Measurements from ENCODE around the gene MPP3.
"Not testable (repeated sequence)": the region's sequence is repeated elsewhere in the genome, so short reads cannot be mapped to it uniquely, and the experiment has no call there.

Gene MPP3, protein sequence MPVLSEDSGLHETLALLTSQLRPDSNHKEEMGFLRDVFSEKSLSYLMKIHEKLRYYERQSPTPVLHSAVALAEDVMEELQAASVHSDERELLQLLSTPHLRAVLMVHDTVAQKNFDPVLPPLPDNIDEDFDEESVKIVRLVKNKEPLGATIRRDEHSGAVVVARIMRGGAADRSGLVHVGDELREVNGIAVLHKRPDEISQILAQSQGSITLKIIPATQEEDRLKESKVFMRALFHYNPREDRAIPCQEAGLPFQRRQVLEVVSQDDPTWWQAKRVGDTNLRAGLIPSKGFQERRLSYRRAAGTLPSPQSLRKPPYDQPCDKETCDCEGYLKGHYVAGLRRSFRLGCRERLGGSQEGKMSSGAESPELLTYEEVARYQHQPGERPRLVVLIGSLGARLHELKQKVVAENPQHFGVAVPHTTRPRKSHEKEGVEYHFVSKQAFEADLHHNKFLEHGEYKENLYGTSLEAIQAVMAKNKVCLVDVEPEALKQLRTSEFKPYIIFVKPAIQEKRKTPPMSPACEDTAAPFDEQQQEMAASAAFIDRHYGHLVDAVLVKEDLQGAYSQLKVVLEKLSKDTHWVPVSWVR

DNA sequence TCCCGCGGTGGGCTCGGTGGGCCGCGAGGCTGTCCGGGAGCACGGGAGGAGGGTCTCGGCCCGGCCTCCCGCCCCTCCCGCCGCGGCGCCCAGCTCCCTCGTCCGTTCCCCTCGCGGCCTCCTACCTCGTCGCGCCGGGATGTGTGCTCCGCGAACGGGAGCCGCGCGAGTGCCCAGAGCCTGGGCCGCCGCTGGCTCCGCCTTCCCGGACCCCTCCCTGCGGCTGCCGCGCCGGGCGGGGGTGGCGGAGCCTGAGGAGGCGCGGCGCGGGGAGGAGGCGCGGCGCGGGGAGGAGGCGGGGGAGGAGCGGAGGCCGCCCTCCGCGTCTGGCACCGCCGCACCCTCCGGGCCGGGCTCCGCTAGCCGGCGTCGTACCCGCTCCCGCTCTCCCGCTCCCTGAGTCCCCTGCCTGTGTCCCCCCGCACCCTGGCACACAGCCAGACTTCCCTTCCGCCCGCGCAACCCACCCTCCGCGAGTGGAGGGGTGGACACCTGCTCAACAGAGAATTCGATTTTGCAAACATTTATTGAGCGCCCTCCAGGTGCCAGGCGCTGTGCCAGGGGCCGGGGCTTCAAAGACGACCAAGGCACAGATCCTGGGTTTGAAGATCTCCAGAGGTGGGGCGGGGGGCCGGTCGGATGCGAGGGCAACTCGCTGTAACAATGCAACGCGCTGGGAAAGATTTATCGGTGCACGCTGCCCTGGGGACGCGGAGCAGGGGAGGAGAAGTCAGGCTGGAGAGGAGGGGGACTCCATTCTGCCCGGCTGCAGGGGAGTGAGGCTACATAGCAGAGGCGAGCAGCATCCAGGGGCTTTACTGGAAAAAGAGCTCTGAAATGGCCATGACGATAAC, at the start of gene MPP3:
Gene MPP3 (minus strand): TSS at position 171 of the 854 bp plus-strand sequence. CDS start 1,240 bp downstream, outside the sequence.
- DNase-seq (ENCODE audit: low read depth), result peak; percentile 29

DNA sequence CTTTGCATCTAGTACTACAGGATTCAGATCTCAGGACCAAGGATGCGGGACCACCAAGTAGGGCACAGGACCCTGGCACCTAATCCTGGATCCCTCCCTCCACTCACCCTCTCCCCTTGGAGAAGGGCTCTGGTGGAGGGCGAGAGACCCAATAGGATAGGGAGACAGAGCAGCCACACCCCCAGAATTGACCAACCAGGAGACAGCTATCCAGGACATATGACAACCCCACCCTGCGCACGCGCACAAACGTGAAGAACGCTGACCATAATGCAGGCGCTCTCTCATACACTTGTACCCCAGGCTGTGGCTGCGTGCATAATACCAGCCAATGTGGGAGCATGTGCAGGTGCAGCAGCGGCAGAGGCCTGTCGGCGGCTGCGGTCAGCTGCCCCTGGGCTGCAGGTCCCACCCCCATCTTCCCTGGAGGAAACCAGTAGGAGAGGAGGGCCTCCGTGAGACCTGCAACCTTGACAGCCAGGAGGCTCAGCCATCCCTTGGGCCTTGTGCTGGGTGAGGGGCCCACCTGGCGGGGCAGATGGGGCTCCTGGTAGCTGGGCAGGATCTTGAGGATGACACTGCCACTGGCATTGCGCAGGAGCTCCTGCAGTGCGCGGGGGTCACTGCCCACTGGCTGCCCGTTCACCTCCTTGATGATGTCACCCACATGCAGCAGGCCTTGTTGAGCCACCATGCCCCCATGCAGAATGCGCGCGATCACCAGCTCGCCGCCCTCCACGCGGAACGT, 49.0 kb upstream of the MPP3 start:
- no peak for DNase-seq (ENCODE audit: low read depth)

DNA sequence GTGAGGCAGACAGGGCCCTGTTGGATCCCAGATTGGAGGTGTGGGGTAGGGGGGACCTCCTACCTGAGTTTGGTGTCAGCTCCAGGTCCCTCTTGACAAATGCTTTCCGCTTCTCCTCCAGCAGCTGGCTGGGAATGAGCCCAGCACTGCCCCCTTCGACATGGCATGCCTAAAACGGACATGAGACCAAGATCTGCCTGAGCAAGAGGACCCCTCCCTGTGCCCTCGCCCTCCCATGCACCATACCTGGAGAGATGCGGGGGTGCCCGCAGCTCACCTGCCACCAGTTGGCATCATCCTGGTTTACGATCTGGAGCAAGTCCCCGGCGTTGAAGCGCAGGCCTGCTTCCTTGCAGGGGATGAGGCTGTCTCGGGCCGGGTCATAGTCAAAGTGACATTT, 48.2 kb upstream of the MPP3 start:
- no peak for DNase-seq (ENCODE audit: low read depth)

DNA sequence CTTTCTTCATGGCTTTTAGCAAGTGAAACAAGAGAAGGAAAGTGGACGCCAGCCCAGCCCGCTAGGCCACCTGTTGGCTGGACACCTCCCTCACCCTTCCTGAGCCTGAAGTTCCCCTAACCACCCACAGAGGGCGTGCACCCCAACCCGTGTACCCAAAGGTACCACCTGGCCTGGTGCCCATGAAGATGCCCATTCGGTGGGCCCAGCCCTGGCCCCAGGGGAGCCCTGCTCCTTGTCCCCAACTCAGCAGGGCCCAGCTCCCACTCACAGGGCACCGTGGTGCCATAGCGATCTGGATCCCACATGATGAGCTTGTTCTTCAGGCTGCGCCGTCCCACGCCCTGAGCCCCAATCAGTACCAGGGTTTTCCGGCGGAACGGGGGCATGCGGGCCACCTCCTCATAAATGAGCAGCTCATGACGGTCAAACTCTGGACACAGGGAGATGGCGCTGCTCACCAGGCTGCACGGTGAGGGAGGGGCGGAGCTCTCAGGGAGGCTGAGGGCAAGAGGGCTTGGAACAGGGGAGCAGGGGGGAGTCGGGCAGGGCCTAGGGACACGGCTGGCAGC, 47.6 kb upstream of the MPP3 start:
- DNase-seq (ENCODE audit: low read depth), result peak; percentile 40

DNA sequence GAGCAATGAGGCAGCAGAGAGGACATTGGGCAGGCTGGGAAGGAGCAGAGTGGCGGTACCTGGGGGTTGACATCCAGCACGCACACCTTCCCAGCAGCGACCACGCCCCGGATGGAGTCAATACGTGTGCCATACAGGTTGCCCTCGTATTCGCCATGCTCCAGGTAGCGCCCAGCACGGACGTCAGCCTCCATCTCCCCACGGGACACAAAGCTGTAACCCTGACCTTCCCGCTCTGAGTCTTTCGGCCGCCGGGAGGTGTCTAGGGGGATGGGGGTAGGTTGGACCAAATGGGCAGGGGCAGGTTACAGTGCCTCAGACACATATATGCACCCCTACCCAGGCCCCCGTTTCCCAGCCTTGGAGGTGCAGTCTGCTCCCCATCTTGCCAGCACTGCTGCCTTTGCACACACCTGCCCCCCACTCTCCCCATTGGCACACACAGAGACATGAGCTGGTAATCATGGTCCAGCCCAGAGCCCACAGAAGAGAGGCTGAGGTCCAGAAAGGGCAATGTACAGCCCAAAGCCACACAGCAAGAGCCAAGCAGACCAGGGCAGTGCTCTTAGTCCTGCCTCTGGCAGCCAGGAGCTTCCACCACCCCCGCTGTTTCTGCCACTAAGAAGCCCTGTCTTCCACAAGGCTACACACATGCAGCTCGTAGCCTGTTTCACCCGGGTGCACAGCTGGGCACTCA, 46.9 kb upstream of the MPP3 start:
- no peak for DNase-seq (ENCODE audit: low read depth)

DNA sequence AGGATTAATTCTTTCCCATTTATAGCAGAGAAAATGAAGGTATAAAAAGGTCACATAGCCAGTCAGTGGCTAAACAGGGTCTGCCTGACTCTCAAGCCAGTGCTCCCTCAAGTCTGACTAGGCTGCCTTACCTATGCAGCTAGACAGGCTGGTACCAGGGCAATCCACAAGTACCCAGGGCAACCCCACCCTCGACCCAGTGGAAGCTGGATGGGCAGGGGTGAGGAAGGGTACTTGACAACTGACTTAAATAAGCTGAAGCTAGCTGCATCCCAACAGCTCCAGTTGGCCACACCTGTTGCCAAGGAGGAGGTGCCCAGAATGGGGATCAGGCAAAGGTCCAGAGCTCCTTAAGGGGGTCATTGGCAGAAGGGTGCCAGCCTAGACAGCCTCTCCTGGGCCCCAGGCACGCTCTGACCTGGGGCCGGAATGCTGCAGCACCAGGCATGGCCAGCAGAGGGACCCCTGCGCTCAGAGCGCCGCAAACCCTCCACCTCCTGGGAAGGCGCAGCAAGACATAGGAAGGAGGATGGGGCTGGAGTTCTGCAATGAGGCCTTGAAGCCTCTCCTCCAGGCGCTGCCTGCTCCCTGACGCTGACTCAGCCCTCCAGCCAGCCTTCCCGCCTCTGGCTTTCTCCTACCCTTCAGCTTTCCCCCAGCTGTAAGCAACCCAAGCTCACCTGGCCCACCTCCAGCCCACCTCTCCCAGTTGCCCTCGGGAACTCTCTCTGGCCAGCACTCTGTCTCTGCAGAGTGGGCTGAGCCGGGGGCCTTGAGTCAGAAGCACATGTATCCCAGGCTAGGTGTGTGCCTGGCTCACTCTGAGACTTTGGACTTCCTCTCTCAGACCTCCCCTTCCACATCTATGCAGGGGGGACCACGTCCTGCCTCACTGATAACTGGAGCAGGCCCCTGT, 45.6 kb upstream of the MPP3 start:
- peak; percentile 61 for DNase-seq (ENCODE audit: low read depth)

DNA sequence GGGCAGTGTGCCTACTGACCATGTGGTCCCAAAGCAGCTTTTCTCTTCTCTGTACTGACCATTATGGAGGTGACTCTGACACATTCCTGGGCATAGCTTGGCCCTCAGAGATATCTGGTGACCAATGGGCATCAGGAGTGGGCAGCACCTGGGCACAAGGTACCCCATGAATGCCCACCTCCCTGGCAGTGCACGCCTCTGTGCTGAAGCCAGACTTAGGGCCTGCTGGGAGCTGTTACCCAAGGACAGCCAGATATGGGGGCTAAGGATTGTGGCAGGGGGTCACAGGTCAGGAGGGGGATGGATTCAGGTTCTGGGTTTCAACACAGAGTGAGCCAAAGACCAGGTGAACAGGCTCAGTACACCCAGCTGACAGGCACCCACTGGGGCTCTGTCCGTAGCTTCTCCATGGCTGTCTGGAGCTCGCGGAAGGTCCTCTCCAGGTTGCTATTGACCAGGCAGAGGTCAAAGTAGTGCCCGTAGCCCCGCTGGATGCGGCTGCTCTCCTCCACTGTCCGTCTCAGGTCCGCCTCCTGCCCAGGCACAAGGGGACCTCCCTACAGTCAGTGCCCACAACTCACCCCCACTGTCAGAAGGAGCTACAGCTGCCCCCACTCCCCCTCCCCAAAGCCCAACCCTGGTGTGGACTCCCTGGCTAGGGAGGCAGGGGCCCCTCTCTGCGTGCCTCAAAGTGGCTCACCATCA, 44.7 kb upstream of the MPP3 start:
- DNase-seq (ENCODE audit: low read depth), result no peak

DNA sequence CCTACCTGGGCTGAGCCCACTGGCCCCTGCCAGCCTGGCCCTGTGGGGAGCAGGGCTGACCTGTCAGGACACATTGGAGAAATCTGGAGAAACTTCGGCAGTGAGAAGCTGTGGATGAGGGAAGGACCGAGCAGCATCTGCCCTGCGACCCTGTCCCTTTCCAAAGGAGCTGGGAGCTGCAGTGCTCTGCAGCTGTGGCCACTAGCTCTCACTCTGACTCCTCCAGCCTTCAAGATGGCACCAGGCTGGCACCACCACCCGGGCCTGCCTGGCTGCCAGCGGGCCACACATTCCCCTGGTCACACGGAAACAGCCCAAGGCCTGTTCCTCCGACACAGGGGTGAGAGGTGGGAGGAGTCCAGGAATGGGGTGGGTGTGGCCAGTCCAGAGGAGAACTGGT, 44.1 kb upstream of the MPP3 start:
- no peak for DNase-seq (ENCODE audit: low read depth)

DNA sequence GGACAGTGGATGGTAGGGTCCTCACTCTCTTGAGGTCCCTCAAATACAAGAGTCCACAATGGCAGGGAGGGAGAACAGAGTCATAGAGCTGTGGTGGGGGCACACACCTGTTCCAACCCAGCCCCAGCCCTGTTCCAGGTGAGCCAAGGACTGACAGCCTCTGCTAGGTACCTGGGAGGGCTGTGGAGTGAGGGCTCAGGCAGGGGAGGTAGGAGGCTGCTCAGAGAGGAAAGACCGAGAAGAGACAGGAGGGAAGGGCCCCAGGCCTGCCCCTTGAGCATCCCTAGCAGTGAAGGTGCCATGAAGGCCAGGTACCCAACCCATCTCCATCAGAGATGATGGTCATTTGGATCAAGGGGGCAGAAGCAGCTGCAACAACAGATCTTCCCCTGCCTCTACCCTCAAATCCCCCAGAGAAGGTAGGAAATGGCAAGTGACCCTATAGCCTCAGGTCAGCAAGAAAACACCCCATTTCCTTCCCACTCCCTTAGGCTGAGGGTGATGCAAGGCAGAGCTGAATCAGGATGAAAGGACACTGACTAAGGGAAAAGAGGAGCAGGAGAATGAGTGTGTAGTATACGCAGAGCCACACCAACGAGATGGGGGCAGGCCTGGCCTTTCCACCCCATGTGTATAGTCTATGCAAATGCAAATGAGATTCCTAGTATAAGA, 42.7 kb upstream of the MPP3 start:
- no peak for DNase-seq (ENCODE audit: low read depth)

DNA sequence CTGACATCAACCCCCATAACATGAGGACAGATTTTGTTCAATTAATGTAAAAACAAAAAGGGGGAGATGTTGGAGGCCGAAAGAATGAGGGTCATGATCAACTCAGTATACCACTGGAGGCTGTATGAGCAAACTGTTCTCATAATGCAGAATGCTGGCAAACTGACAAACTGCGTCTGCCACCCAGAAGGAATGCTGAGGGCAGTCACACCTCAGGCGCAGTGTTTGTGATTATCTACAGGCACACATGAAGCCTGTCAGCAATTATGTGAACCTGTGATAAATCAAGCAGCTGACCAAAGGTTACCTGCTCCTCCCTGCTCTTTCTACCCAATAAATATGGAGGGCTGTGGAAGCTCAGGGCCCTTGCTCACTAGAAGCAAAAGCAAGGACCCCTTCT, 41.3 kb upstream of the MPP3 start:
- DNase-seq (ENCODE audit: low read depth), result no peak

DNA sequence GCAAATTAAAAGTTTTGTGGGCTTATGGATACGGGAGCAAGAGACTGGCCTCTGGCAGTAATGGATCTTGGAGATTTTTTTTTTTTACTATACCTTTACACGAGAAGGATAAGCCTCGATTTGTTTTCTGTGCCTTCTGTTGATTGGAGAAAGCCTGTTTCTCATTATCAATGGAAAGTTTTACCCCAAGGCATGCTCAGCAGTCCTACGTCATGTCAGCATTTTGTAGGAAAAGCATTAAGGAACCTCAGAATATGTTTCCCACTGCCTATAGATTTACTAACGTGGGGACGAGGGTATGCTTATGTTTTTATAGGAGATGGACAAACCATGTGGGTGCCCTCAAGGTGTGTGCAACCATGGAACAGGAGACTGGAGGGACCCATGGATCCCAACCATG, 40.9 kb upstream of the MPP3 start:
- no peak for DNase-seq (ENCODE audit: low read depth)

DNA sequence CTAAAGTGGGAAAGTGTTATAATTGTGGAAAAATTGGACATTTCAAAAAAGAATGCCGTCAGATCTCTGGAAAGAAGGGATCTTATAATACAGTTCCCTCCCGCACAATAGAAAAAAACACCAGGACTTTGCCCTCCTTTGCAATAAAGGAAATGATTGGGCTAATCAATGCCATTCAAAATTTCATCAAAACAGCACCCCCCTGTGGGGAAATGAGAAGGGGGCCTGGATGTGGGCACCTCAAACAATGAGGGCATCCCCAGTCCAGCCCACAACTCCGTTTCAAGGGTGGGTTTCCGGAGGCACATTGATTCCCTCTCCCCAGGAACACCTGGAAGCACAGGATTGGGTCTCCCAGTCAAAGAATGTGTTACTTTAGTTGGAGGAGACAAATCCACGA, 40.1 kb upstream of the MPP3 start:
- DNase-seq (ENCODE audit: low read depth), result no peak

DNA sequence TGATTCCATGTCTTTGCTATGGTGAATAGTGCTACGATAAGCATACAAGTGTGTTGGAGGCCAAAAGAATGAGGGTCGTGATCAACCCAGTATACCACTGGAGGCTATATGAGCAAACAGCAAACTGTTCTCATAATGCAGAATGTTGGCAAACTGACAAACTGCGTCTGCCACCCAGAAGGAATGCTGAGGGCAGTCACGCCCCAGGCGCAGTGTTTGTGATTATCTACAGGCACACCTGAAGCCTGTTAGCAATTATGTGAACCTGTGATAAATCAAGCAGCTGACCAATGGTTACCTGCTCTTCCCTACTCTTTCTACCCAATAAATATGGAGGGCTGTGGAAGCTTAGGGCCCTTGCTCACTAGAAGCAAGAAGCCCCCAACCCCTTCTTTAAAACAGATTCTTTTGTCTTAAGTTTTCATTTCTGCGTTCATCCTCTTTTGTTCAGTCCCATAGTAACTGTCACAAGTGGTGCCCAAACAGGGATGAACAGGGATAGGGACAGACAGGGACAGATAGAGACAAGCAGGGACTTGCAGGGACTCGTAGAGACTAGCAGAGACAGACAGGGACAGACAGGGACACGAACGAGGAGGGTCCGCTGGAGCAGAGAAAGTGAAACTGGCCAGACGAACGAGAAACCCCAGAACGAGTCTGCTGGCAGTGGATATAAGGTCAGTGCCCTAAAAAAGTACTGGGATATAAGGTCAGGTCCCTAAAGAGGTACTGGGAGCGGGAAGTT, 39.2 kb upstream of the MPP3 start:
- no peak for DNase-seq (ENCODE audit: low read depth)

DNA sequence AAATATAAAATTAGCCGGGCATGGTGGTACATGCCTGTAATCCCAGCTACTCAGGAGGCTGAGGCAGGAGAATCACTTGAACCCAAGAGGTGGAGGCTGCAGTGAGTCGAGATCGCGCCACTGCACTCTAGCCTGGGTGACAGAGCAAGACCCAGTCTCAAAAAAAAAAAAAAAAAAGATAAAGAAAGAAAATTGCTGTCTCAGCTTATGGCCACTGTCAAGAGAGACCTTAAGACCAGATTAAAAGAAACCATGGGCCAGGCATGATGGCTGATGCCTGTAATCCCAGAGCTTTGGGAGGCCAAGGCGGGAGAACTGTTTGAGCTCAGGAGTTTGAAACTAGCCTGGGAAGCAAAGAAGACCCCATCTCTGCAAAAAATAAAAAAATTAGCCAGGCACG, 36.1 kb upstream of the MPP3 start:
- DNase-seq (ENCODE audit: low read depth), result not testable (repeated sequence)

DNA sequence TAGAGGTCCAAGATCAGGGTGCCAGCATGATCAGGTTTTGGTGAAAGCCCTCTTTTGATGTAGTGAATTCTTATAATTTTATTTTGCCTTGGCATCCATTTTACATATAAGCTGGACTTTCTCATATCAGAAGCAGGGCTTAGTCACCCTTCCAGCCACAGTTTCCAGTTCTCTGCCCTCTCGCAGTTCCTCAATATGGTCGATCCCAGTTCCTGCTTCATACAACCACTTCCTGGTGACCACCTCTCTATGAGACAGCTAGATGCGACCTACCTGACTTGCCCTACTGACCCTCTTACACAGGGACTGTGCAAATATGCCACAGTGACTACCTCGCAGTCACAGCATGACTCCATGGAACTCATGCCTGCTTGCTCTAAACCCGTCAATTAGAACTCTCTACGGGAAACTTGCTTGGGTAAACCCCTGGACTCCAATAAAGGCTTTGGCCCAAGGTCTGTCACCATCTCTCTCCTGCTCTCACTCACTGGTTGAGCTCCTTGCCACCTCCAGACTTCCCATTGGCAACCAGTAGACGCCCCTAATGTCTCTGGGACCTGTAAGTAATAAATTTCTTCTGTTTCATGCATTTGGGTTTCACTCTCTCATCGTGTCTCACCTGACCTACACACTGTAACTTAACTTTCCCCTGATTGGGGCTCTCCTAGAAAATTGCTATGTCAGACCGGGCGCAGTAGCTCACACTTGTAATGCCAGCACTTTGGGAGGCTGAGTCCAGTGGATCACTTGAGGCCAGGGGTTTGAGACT, 35.5 kb upstream of the MPP3 start:
- DNase-seq (ENCODE audit: low read depth), result no peak

DNA sequence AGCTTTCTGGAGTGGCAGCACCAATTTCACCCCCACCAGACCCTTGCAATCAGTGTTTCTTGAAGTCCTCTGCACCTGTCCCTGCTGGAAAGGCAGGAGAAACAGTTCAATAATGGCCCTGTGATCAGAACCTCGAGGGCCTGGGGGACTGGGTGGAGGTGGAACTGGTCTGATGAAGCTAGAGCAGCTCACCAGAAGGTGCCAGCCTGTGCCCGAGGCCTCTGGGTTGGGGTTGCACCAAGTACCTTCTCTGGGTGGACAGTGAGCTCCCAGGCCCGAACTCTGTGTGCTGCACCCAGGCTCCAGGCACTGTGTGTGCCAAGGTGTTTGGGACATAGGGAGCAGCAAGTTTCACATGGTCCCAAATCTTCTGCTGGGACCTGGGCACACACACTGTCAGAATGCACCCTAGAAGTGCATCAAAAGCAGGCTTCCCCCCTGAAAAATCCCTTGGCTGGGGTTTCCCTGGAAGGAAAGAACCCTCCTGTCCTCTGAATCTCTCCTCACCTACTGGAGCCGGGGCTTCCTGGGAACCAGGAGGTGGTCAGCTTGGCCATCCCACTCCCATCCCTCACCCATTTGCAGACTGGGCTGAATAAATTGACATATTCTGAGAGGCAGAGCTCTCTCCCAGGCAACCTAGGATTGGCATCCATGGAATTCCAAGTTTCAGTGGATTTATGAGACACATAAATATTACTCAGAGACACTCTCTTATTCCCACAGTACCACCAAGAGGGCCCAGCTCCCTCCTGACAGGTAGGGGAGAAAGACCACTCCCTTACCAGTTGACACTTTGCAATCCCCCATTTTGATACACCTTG, 31.4 kb upstream of the MPP3 start:
- DNase-seq (ENCODE audit: low read depth), result no peak
